Activated T-helper 1 cell treated with anti-CD3 and anti-CD28 coated beads, Interleukin-12 subunit alpha, Interleukin-12 subunit beta, Interleukin-2, Interleukin-4 antibody, amounts not matched to agents 30 ng/mL and 10 ng/mL and 1 ng/mL, durations not matched to agents 14 hours and 24 hours and 36 hours (primary cell): ENCODE results near the gene CYP46A1. TPM values are rescaled to one million over a fixed set of nuclear protein-coding genes. Genes with fewer than 3 reads are reported as not detected.

Source experiments
- DNase-seq: peaks from one replicate; pipeline ENCODE4 v3.0.0; 2021; ENCODE audit warnings: low spot score
- H3K27ac Mint-ChIP-seq: one replicate; pipeline ENCODE4 v1.8.0; 2021; ENCODE audit warnings: mild to moderate bottlenecking, mixed read lengths
- H3K27me3 Mint-ChIP-seq: one replicate; pipeline ENCODE4 v1.8.0; 2022; ENCODE audit warnings: mild to moderate bottlenecking, moderate library complexity, mixed read lengths; ENCODE audit not compliant: insufficient read depth
- H3K36me3 Mint-ChIP-seq: one replicate; pipeline ENCODE4 v1.8.0; 2021; ENCODE audit warnings: low read depth, mixed read lengths
- H3K4me1 Mint-ChIP-seq: one replicate; pipeline ENCODE4 v1.8.0; 2021; ENCODE audit warnings: low read depth, mixed read lengths
- H3K4me3 Mint-ChIP-seq: one replicate; pipeline ENCODE4 v1.8.0; 2021; ENCODE audit warnings: mild to moderate bottlenecking, moderate library complexity, mixed read lengths
- H3K9me3 Mint-ChIP-seq: one replicate; pipeline ENCODE4 v1.8.0; 2021; ENCODE audit warnings: mixed read lengths
- intact Hi-C: fragments of 100-400 bp; cut with micrococcal nuclease; formaldehyde crosslinking; loops from one replicate; pipeline ENCODE4 v1.15.1; 2024
- total RNA-seq: library from RNA; stranded (reverse); gene quantifications from 2 replicates; pipeline ENCODE4 v1.2.3, GENCODE V29; 2022

Gene CYP46A1
- total RNA-seq, 1 donor from 2014 or later = not detected

GRCh38 chr14:99728231-99728920 lies 44.3 kb downstream of the CYP46A1 start:
- no peak overlapping the region for H3K27ac Mint-ChIP-seq
- no peaks in the 10 kb centered on the region for H3K36me3 Mint-ChIP-seq
- no peak for DNase-seq
- no peak overlapping the region for H3K4me3 Mint-ChIP-seq
- peaks cover 8% of the 10 kb centered on the region for H3K27me3 Mint-ChIP-seq
- H3K9me3 Mint-ChIP-seq = no peaks in the 10 kb centered on the region
- H3K4me1 Mint-ChIP-seq = no peaks in the 10 kb centered on the region
- intact Hi-C loops = no loop called here

- no peak for DNase-seq
- intact Hi-C loops = no loop called here
- no peaks in the 10 kb centered on the region for H3K36me3 Mint-ChIP-seq
- no peaks in the 10 kb centered on the region for H3K4me1 Mint-ChIP-seq
- H3K27me3 Mint-ChIP-seq = peaks cover 8% of the 10 kb centered on the region
- H3K4me3 Mint-ChIP-seq = no peak overlapping the region
- no peaks in the 10 kb centered on the region for H3K9me3 Mint-ChIP-seq
- H3K27ac Mint-ChIP-seq = no peak overlapping the region
Measured at GRCh38 chr14:99728981-99729451, 44.9 kb downstream of the CYP46A1 start.

- no peaks in the 10 kb centered on the region for H3K4me1 Mint-ChIP-seq
- H3K4me3 Mint-ChIP-seq = no peak overlapping the region
- H3K9me3 Mint-ChIP-seq = no peaks in the 10 kb centered on the region
- H3K27me3 Mint-ChIP-seq = peaks cover 8% of the 10 kb centered on the region
- no peaks in the 10 kb centered on the region for H3K36me3 Mint-ChIP-seq
- intact Hi-C loops = loop anchor here (1.0 to 5.0 kb wide), 2 partner anchors 62 to 155 kb away; partner anchors contain the start of gene EML1
- DNase-seq = peak; percentile 56
- H3K27ac Mint-ChIP-seq = no peak overlapping the region
Measured at GRCh38 chr14:99729991-99730875, 46.1 kb downstream of the CYP46A1 start.

- DNase-seq = no peak
Measured at GRCh38 chr14:99730876-99731546, 46.9 kb downstream of the CYP46A1 start.

GRCh38 chr14:99731547-99732435 lies 47.7 kb downstream of the CYP46A1 start:
- no peaks in the 10 kb centered on the region for H3K36me3 Mint-ChIP-seq
- no peaks in the 10 kb centered on the region for H3K9me3 Mint-ChIP-seq
- H3K4me1 Mint-ChIP-seq = no peaks in the 10 kb centered on the region
- H3K4me3 Mint-ChIP-seq = no peak overlapping the region
- peaks cover 6% of the 10 kb centered on the region for H3K27me3 Mint-ChIP-seq
- H3K27ac Mint-ChIP-seq = no peak overlapping the region
- intact Hi-C loops = loop anchor here (5.0 kb wide), 1 partner anchor 61 kb away; the partner anchor contains the start of gene EML1
- DNase-seq = no peak

More at GRCh38 chr14:99730876-99731546, 46.9 kb downstream of the CYP46A1 start:
- no peaks in the 10 kb centered on the region for H3K9me3 Mint-ChIP-seq
- no peak overlapping the region for H3K4me3 Mint-ChIP-seq
- peaks cover 3% of the 10 kb centered on the region for H3K27me3 Mint-ChIP-seq
- no peaks in the 10 kb centered on the region for H3K4me1 Mint-ChIP-seq
- no peaks in the 10 kb centered on the region for H3K36me3 Mint-ChIP-seq
- intact Hi-C loops = loop anchor here (1.0 to 5.0 kb wide), 2 partner anchors 61 to 154 kb away; partner anchors contain the start of gene EML1
- no peak overlapping the region for H3K27ac Mint-ChIP-seq

GRCh38 chr14:99732436-99733210 lies 48.5 kb downstream of the CYP46A1 start:
- intact Hi-C loops = loop anchor here (5.0 kb wide), 1 partner anchor 60 kb away; the partner anchor contains the start of gene EML1
- H3K27me3 Mint-ChIP-seq = peaks cover 13% of the 10 kb centered on the region
- H3K36me3 Mint-ChIP-seq = no peaks in the 10 kb centered on the region
- DNase-seq = no peak
- no peaks in the 10 kb centered on the region for H3K4me1 Mint-ChIP-seq
- no peak overlapping the region for H3K27ac Mint-ChIP-seq
- no peak overlapping the region for H3K4me3 Mint-ChIP-seq
- no peaks in the 10 kb centered on the region for H3K9me3 Mint-ChIP-seq

- no peak for DNase-seq
- H3K27me3 Mint-ChIP-seq = peaks cover 13% of the 10 kb centered on the region
- H3K36me3 Mint-ChIP-seq = no peaks in the 10 kb centered on the region
- no peaks in the 10 kb centered on the region for H3K9me3 Mint-ChIP-seq
- intact Hi-C loops = loop anchor here (5.0 kb wide), 1 partner anchor 59 kb away; the partner anchor contains the start of gene EML1
- H3K27ac Mint-ChIP-seq = no peak overlapping the region
- no peak overlapping the region for H3K4me3 Mint-ChIP-seq
- no peaks in the 10 kb centered on the region for H3K4me1 Mint-ChIP-seq
Measured at GRCh38 chr14:99733211-99733539, 49.1 kb downstream of the CYP46A1 start.

- intact Hi-C loops = loop anchor here (5.0 kb wide), 1 partner anchor 59 kb away; the partner anchor contains the start of gene EML1
- DNase-seq = no peak
- Mint-ChIP-seq H3K4me1 (no peaks in the 10 kb centered on the region), H3K4me3 (no peak overlapping the region), H3K27ac (no peak overlapping the region), H3K36me3 (no peaks in the 10 kb centered on the region), H3K9me3 (no peaks in the 10 kb centered on the region), H3K27me3 (peaks cover 13% of the 10 kb centered on the region)
Measured at GRCh38 chr14:99733540-99734405, 49.7 kb downstream of the CYP46A1 start.

- Mint-ChIP-seq H3K4me1 (no peaks in the 10 kb centered on the region), H3K36me3 (no peaks in the 10 kb centered on the region), H3K9me3 (no peaks in the 10 kb centered on the region), H3K4me3 (no peak overlapping the region), H3K27ac (no peak overlapping the region), H3K27me3 (peaks cover 21% of the 10 kb centered on the region)
- DNase-seq = no peak
- intact Hi-C loops = loop anchor here (5.0 kb wide), 1 partner anchor 58 kb away; the partner anchor contains the start of gene EML1
Measured at GRCh38 chr14:99734406-99735051, 50.4 kb downstream of the CYP46A1 start.
